CMK (cell line): Measurements from ENCODE around the gene MTREX.

Experiments
- DNase-seq: peaks from one replicate; pipeline ENCODE4 v3.0.0-alpha.2; 2010; ENCODE audit warnings: low read depth

The MTREX gene

DNA sequence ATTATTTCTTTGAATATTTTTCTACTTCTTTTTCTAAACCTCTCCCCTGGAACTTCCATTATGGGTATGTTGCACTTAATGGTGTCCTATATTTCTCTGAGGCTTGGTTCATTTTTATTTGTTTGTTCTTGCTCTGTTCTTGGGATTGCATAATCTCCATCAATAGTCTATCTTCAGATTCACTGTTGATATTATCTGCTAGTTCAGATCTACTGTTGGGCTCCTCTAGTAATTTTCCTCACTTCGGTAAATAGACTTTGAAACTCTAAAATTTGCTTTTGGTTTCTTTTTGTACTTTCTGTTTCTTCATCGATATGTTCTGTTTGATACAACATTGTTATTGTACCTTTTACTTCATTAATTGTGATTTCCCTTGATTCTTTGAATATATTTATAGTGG is 76.3 kb downstream of the MTREX start:
- DNase-seq = no peak

DNA sequence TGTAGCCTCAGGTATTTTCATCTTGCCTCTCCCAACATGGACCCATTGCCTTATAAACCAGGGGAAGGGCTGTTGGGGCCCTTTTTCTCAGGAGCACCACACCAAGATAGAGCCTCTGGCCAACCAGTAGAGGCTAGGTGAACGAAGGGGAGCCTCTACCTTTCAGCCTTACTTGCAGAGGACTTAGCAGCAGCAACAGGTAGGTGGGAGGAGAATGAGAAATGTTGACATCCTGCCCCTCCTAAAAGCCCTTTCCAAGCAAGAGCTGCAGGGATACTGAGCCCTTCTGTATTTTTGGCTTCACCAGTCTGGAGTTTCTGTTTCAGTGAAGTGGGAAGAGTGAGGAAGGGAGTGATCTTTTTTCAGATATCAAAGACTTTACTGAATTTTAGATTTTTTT is 77.4 kb downstream of the MTREX start:
- DNase-seq = no peak

DNA sequence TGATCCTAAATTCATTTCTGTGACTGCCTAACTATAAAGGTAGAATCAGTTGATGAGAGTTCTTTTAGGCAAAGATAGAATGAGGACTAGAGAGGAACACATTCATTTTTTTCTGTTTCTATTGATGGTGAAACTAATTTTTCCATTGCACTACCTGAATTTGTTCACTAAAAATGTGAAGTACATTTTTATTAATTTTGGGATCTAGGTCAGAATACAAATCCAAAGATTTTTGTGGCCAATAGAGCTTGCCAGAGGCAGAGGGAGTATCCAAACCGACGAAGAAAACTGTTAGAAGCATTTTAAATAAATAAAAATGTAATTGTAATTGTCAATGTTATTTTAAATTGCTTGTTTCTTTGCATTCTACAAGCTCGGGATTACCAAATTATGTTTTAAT is 78.1 kb downstream of the MTREX start:
- DNase-seq = no peak

DNA sequence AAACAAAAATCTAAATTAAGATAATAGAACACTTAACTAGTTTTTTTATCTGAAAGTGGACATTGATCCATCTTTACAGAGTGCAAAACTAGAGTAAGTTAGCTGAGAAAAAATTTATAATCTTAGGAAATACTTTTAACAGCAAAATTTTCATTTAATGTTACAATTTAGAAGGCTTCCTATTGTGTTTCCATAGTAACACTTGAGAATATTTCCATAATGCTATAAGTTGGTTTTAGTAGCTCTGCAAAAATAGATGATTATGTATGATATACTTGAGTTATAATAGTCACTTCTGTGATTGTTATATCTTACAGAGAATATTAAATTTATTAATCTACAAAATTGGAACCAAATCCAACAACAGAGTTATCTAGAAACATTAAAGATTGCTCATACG is 78.6 kb downstream of the MTREX start:
- no peak for DNase-seq

DNA sequence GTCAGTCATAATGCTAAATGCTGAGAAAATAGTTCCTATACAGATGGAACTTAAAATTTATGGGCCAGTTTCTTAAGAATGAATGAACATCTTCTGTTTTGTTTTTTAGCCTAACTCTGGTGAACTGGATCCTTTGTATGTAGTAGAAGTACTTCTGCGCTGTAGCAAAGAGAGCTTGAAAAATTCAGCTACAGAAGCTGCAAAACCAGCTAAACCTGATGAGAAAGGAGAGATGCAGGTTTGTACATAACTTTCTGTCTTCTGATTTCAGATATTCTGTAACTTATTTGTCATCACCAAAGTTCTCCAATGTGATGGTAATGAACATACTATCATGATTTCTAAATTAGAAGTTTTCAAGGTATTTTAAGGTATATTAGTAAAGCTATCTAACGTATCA is 80.1 kb downstream of the MTREX start:
- no peak for DNase-seq

DNA sequence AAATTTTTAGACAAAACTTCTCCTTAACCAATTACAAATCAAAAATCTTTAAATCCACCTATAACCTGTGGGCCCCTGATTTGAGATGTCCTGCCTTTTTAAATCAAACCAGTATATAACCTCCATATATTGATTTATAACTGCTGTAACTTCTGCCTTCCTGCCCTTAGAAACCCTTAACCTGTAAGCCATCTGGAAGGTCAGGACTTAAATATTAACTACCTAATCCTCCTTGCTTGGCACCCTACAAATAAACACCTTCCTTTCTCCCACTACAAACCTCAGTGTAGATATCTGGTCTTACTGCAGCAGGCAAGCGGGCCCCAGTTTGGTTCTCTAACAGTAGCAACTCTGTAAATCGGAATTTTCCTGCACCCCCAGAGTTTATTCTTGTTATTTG is 83.9 kb downstream of the MTREX start:
- no peak for DNase-seq

DNA sequence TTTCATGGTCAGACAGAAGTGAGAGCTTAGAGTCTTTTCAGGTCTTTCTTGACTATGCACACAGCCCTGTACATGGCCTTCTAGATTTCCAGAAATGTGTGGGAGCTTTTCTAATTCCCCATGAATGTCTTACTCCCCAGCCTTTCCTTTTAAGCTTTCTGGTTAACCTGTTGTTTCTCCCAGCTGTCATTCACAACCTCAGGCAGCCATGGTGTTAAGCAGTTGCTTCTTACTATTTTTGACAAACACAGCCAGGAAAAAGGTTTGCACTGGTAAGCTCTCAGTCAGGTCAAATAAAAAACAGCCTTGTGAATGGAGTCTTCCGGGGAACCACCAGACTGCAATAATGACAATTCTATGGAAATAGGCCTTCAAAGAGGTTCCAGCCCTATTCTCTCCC is 84.9 kb downstream of the MTREX start:
- no peak for DNase-seq

DNA sequence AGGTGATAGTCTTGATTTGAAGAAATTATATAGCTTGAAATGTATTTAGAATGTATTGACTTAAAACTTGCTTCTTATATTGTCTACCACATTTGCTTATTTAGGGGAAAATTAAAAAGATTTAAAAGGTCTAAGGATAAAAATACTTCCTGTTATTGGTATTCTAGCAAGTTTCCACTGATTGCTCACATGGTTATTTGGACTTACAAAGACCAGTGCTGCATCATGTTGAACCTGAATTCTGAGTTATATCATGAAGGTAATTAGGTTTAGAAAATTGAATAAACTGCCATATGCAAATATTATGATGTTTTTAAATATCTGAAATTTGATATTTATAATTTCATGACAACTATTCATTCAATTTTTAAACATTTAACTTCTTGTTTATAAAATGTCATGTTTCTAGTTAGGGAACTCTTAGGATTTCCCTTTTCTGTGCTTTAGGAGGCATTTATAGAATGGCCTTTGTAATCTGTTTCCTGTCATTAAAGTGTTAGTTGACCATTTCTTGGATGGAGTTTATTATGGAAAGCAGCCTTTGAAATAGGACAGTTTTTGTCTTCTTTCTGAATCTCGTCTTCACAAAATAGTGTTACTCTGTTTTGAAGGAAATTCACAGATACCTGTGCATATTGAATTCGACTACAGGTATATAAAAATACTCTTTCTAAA is 85.8 kb downstream of the MTREX start:
- DNase-seq = no peak

DNA sequence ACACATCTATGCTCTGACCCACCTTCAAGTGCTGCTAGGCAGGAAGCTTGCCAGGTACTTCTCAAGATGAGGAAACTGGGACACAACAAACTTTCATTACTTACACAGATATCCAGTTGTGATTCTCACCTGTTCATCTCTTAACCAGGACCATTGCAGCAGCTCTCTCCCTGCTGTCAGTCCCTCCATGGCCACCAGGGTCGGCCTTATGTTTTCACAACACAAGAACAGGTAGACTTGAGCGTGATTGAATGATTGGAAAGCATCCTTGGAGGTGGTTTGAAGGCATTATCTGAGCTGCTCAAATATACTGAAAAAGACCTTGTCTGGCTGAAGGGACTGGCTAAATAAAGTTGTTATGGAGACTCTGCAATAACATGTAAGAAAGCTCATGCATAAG is 94.4 kb downstream of the MTREX start:
- no peak for DNase-seq

DNA sequence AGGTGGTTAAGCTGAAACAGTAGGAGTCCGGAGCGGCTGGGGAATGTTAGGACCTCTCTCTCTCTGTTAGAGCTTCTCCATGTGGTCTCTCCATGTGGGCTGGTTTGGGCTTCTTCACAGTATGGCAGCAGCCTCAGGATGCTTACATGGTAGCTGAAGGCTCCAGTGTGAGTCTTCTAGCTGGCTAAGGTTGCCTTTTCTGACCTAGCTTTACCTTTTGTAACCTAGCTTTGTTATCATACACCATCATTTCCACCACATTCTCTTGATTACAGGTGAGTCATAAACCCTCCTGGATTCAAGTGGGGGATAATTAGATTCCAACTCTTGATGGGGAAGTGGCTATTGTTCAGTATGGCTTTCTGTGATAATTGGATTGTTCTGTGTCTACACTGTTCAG is 98.5 kb downstream of the MTREX start:
- DNase-seq = no peak

DNA sequence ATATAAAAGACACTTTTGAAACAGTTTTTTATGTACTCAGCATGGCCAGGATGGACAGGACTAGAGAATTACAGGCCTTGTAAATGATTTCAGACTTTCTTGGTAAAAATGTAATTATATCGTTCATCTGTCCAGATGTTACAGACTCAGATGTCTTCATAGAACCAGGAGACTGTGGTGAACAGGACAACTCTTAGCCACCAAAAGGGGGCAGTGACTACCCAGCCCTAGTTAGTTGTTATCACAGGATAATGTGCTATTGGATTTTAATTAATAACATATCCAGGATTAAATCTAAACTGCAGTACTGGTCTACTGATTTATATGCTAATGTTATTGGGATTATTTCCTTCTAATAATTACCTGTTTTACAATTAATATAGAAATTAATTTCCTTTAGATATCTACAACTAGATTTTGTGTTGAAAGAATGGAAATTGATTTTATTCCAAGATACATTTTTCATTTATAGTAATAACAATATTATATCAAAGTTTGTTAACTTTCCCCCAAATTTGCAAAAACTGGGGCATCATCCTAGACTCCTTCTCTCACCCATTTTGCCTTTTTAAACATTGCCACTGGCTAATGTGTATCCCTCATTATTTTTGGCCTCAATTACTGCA is 99.4 kb downstream of the MTREX start:
- no peak for DNase-seq

DNA sequence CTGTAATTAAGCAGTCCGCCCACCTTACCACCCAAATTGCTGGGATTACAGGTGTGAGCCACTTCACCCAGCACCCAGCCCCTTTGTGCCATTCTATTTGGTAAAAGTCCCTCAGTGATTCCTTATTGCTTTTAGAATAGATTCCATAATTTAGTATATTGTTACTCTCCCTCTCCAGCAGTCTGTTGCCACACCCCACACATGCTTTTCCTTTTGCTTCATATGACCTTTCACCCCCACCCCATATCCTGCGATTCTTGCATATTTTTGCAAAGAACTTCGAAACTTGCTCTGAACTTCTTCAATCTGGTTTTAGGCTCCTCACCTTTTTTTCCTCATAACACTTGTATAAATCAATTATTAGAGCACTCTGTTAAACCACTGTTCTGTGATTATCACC is 100.2 kb downstream of the MTREX start:
- no peak for DNase-seq

DNA sequence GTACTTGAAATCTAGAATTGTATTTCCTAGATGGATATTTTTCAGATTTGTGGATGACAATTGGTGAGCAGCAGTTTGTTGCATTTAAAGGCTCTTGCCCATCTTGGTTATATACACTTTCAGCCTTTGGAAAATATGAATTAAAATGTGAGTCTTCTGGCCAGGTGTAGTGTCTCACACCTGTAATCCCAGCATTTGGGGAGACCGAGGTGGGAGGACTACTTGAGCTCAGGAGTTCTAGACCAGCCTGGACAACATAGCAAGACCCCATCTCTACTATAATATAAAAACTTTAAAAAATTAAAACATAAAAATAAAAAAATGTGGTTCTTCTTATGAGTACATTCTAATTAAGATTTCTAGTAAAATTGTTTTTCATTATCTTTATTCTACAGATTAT is 102.0 kb downstream of the MTREX start:
- DNase-seq = no peak

DNA sequence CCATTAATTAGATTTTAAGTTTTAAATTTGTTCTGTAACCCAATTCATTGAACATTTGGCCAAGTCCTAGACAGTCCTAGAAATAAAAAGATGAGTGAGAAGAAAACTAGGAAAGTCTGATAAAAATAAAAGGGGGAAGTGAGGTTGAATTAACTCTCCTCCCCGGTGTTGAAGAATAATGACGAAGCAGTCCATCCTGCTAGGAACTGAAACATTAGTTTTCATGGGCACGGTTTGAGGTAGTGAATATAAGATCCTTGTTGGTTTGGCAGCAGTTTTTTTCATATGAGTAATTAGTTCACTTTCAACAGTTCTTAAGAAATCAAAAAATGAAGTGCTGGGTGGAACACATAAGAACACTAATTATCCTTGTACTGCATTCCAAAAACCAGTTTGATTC is 103.1 kb downstream of the MTREX start:
- no peak for DNase-seq

DNA sequence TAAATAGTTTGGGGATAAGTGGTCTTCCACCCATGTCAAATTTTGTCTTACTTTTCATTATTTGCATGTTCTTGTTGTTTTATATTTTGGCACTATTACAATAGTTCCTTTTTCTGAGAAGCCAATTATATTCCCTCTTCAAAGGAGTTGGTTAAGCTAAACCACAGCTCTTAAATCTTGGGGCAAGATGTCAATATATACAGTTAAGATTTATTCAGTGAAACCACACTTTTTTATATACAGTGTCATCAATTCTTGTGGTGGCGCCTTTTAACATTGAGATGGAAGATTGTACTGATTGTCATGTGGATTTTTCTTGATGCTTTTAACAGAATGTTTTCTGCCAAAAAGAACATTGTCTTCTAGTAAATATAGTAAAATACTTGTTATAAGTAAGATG is 104.1 kb downstream of the MTREX start:
- no peak for DNase-seq

DNA sequence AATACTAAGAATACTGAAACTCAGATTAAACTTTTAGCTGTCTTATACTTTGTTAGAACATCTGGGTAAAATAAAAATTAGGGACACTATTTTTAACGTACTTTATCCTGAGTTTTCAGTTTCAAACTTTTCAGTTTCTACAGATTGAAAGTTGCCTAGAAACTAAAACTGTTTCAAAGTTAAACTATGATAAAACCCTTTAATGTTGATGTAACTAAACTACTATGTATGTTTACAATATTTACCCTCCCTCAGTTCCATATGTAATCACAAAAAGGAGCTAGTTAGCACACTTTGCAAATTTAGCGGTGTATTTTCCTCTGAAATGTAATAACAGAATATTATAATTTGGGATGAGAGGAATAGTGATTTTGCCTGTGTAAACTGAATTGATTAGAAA is 105.9 kb downstream of the MTREX start:
- DNase-seq = no peak

DNA sequence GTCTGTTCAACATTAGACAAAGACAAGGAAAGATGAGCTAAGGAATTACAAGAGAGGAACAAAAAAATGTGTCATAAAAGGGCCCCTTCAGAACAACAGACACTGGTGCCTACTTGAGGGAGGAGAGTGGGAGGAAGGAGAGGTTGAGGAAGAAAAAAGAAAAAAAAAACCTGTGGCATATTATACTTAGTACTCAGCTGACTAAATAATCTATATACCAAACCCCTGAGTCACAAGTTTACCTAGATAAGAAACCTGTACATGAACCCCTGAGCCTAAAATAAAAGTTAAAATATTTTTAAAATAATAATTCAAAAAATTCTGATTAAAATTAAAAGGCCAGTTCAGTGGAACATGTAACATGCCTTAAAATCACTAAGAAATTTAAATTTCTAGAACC is 107.3 kb downstream of the MTREX start:
- no peak for DNase-seq

DNA sequence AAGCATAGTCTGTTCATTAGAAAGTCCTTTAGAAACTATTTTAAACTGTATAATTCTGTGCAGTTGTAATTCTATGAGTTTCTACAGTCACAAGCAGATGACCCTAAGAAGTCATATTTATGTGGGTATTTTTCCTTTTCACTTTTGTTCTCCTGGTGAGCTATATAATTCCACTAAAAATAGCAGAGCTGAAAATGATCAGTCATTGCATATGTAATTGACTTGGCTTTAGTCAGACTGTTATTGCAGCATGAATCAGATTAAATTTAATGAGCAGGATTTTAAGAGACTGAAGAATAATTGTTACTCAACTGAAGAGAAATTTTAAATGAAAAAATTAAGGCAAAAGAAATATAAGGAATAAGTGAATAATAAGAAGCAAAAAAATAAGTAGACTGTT is 108.5 kb downstream of the MTREX start:
- no peak for DNase-seq

DNA sequence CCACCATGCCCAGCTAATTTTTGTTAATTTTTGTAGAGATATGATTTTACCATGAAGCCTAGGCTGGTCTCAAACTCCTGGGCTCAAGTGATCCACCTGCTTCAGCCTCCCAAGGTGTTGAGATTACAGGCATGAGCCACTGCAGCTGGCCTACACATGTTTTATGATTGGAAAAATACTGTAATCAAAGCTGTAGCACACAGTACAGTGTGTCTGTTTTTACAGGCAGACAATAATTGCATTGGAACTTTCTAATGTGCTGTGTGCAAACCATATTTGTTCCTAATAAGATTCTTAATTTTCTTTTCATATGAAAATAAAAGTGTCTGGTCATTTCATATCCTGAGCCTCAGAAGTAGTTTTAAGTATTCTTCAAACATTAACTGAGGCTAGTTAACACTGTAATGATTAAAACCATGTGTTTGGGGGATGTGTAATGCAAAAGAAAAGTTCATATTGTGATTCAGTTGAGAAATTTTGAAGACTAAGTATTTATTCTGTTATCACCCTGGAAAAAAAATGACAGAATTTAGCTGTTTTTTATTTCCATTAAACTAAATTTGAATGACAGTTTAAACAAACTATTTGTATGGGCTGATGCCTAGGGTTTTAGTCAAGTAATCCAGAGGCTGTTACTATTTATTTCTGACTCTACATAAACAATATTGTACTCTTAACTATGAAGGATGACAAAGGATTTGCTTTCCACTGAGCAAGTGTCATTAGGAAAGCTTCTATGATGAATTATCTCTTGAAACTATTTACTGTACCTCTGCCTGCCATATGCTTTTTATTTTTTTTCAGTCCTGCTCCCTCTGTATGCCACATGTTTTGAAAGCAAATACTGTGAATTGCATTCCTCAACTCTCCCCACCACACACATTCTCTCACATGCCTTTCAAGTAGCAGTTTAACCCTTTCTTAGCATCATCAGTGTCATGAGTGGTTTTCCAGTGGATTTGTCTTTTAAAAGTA is 111.5 kb downstream of the MTREX start:
- DNase-seq = no peak

DNA sequence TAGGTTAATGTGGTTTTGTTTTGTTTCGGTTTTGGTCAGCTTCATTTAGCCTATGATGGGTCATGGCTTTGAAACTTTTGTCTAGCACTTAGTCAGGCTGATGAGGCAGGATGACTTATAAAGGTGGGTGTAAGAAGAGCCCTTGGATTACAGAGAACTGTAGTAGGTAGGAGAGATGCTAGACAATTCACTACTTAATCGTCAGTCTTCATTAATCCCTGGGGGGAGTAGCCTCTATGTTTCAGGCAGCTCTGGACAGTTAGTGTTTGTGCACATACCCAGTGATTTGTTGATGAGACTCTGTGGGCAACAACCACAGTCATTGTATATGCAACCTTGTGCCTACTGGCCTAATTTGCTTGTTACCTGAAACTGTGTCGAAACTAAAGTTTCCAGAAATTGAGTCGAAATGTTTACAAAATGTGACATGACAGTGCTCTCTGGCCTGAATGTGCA is 113.3 kb downstream of the MTREX start:
- no peak for DNase-seq

DNA sequence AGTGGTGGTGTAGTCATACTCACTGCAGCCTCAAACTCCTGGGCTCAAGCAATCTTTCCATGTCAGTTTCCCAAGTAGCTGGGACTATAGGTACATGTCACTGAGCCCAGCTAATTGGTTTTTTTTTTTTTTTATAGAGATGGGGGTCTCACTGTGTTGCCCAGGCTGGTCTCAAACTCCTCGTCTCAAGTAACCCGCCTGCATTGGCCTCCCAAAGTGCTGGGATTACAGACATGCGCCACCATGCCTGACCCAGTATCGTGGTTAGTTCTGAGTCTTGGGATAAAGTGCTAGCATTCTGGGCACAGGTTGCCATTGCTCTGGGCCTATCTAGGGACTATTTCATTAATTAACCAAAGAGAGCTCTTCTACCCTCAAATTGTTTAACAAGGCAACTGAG is 118.7 kb downstream of the MTREX start:
- no peak for DNase-seq

DNA sequence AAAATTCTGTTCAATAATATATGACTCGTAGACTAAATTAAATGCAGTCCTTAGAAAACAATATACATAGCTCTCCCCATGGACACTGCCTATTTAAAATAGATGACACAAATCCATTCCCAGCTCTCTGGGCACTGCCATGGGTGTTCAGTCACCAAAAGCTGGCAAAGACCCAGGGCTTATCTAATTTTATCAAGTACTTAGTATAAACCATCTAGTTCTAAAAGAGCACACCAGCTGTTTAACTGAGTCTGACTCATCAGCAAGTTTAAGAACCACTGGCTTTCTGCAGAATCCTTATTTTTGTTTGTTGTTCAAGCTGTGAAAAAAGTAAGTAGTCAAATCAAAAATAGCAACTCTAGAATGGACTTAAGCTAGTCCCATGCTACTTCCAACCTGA is 119.4 kb downstream of the MTREX start:
- DNase-seq = no peak

DNA sequence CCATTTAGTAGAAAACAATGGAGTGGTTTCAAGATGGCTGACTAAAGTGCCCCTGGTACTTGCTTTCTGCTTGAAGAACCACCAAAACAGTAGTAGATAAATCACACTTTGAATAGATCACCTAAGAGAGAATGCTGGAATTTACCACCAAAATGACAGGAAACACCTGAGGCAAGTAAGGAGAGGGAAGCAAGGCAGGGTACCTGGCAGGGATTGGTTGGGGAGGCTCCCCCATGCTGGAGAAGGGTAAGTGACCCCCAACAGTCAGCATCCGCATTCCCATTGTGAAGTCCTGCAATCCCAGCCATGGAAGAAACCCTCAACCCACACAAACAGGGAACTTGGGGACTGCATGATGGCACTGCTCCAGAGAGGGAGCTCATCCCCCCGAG is 121.4 kb downstream of the MTREX start:
- DNase-seq = no peak
